Thymus (tissue), 11 donors: ENCODE measurements around the gene ADAMTSL5. TPM values are rescaled to one million over a fixed set of nuclear protein-coding genes. Genes with fewer than 3 reads are reported as not detected.
"Not testable (repeated sequence)": the region's sequence is repeated elsewhere in the genome, so short reads cannot be mapped to it uniquely, and the experiment has no call there.

Experiments used
- DNase-seq, 9 donors: peaks; one replicate each; pipeline ENCODE4 v3.0.0-alpha.2; 2013; ENCODE audit warnings: low spot score in 9 of 9, low read depth in 6 of 9, missing footprints in 1 of 9
- H3K27ac ChIP-seq, 2 donors: one replicate each; pipeline ENCODE4 v1.5.1; 2013; ENCODE audit warnings: control low read depth in 1 of 2, low read depth in 1 of 2, low read length in 1 of 2, mild to moderate bottlenecking in 1 of 2, moderate library complexity in 1 of 2
- H3K27me3 ChIP-seq, 2 donors: one replicate each; pipeline ENCODE4 v1.5.1; 2013; ENCODE audit warnings: low read length in 1 of 2; ENCODE audit not compliant: control insufficient read depth in 2 of 2, insufficient read depth in 1 of 2
- H3K36me3 ChIP-seq, 2 donors: one replicate each; pipeline ENCODE4 v1.5.1; 2013; ENCODE audit warnings: low read length in 1 of 2, mild to moderate bottlenecking in 1 of 2, moderate library complexity in 1 of 2; ENCODE audit not compliant: control insufficient read depth in 2 of 2, insufficient read depth in 2 of 2
- H3K4me1 ChIP-seq, 2 donors: one replicate each; pipeline ENCODE4 v1.5.1; 2013; ENCODE audit warnings: low read length in 2 of 2; ENCODE audit not compliant: control insufficient read depth in 2 of 2, insufficient read depth in 2 of 2
- H3K4me3 ChIP-seq, 2 donors: one replicate each; pipeline ENCODE4 v1.5.1; 2013; ENCODE audit warnings: low read length in 2 of 2, control low read depth in 1 of 2, mild to moderate bottlenecking in 1 of 2
- H3K9me3 ChIP-seq, 2 donors: one replicate each; pipeline ENCODE4 v1.5.1; 2013; ENCODE audit warnings: low read length in 1 of 2, mild to moderate bottlenecking in 1 of 2; ENCODE audit not compliant: control insufficient read depth in 2 of 2, insufficient read depth in 1 of 2
- WGBS: extraction: QIAGEN DNeasy Blood & Tissue Kit; methylation state at CpG from one replicate; pipeline ENCODE4 v1.1.7; 2013; 5-methylcytosine and 5-hydroxymethylcytosine counted together
- polyA plus RNA-seq: library from polyadenylated mRNA; stranded (reverse); fragments of 200-250 nt; gene quantifications from one replicate; pipeline ENCODE4 v1.2.3, GENCODE V29; 2013
- total RNA-seq: library from RNA; stranded (reverse); fragments of 120-200 nt; gene quantifications from one replicate; pipeline ENCODE4 v1.2.4, GENCODE V29; 2013
- donor health status: healthy.

Gene ADAMTSL5
- total and polyA plus RNA-seq, 2 donors = 0.05 to 0.21 TPM

DNA sequence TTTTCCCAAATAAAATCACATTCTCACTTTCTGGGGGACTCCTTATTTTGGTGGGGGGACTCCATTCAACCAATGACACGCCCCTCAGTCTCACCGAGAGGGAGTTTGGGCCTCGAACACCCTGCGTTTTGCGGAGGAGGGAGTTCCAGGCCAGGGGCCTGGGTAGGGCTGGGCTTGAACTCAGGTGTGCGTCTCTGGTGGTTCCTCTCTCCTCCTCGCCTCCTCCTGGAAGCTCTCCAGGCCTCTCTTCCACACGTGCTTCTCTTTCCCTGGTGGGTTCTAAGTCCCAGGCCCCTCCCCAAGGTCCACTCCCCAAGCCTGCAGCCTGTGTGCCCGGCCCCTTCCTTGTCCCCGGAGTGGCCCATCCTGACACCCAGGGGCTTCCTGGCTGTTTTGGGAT lies 40.6 kb upstream of the ADAMTSL5 start:
- H3K4me1 ChIP-seq = no peaks in the 10 kb centered on the region
- DNase-seq = no peak
- peaks cover 0 to 12% of the 10 kb centered on the region in 2 donors for H3K36me3 ChIP-seq
- no peak overlapping the region for H3K4me3 ChIP-seq
- 92% methylated on average over 10 of the region's 10 CpGs for WGBS
- H3K27ac ChIP-seq = no peak overlapping the region
- peaks cover 0 to 2% of the 10 kb centered on the region in 2 donors for H3K27me3 ChIP-seq
- H3K9me3 ChIP-seq = peaks cover 0 to 2% of the 10 kb centered on the region in 2 donors

DNA sequence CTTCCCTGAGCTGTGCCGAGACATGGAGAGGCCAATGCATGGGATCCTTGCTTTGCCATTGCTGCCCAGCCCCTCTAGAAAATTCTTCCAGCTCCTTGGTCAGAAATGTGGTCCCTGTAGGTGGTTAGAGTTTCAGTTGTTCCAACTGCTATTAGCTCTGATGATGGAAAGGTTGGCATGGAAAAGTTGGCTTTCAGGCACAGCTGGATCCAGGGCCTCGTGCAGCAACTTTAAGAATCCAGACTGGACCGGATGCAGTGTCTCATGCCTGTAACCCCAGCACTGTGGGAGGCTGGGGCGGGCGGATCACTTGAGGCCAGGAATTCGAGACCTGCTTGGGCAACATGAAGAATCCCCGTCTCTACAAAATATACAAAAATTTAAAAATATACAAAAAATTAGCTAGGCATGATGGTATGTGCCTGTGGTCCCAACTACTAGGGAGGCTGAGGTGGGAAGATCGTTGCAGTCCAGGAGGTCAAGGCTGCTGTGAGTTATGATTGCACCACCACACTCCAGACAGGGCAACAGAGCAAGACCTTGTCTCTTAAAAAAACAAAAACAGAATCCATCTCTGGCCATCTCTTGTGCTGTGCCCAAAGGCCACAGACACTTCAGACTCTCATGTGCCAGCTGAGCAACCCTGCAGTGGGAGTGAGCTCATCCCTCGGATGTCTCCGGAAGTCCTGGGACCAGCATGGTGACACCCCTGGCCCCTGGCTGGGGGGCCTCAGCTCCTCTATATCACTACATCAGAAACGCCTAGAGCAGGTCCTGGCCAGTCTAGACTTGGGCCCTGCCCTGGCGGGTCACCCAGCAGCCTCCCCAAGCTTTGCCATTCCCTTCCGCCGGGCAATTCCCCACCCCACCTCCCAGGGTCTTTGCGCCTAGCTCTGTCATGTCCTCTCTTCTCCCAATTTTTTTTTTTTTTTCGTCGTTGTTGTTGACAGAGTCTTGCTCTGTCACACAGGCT lies 38.5 kb upstream of the ADAMTSL5 start:
- Histone ChIP-seq H3K9me3 (peaks cover 0 to 2% of the 10 kb centered on the region in 2 donors), H3K4me3 (no peak overlapping the region), H3K36me3 (peaks cover 0 to 11% of the 10 kb centered on the region in 2 donors), H3K27me3 (peaks cover 0 to 15% of the 10 kb centered on the region in 2 donors), H3K4me1 (no peaks in the 10 kb centered on the region), H3K27ac (no peak overlapping the region)
- WGBS = 91% methylated on average over 17 of the region's 17 CpGs
- no peak for DNase-seq

DNA sequence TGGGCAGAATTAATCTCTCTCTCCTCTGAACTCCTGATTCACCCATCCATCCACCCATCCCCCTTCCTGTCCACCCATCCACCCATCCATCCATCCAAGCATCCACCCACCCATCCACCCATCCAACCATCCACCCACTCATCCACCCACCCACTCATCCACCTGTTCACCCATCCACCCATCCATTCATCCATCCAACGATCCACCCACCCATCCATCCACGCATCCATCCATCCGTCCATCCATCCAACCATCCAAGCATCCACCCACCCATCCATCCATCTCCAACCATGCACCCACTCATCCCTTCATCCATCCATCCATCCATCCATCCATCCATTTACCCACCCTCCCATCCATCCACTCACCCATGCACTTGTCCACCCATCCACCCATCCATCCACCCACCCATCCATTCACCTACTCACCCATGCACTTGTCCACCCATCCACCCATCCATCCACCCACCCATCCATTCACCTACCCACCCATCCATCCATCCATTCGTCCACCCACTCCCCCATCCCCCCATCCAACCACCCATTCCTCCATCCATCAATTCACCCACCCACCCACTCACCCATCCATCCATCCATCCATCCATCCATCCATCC lies 36.6 kb upstream of the ADAMTSL5 start:
- Histone ChIP-seq H3K27ac (no peak overlapping the region), H3K9me3 (peaks cover 0 to 6% of the 10 kb centered on the region in 2 donors), H3K27me3 (peaks cover 0 to 29% of the 10 kb centered on the region in 2 donors), H3K4me1 (no peaks in the 10 kb centered on the region), H3K36me3 (no peaks in the 10 kb centered on the region), H3K4me3 (no peak overlapping the region)
- 86% methylated on average over 4 of the region's 4 CpGs for WGBS
- no peak for DNase-seq

DNA sequence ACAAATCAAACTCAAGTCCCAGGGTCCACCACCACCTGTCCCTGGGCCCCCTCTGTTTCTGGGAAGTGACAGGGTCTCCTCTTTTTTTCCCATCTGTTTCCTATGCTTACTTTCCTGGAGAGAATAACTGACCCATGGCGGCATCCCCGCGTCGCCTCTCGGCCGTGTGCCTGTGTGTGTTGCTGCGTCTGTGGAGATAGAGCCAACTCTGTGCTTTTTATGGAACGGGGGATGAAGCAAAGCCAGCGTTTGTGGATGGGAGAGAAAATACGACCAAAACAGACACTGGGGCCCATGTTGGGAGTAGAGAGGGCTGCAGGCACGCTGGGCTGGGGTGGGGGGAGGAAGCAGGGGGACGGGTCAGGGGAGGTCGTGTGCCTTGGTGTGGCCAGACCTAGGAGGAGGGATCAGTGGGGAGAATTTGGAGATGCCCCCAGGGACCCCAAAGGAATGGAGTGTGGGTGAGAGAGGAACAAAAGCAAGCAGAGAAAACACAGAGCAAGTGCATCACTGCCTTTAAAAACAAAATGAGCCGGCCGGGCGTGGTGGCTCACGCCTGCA lies 27.6 kb upstream of the ADAMTSL5 start:
- Histone ChIP-seq H3K4me3 (no peak overlapping the region), H3K9me3 (no peaks in the 10 kb centered on the region), H3K27ac (no peak overlapping the region), H3K36me3 (no peaks in the 10 kb centered on the region), H3K4me1 (no peaks in the 10 kb centered on the region), H3K27me3 (peaks cover 6 to 53% of the 10 kb centered on the region in 2 donors)
- WGBS = 40% methylated on average over 17 of the region's 17 CpGs
- no peak for DNase-seq

DNA sequence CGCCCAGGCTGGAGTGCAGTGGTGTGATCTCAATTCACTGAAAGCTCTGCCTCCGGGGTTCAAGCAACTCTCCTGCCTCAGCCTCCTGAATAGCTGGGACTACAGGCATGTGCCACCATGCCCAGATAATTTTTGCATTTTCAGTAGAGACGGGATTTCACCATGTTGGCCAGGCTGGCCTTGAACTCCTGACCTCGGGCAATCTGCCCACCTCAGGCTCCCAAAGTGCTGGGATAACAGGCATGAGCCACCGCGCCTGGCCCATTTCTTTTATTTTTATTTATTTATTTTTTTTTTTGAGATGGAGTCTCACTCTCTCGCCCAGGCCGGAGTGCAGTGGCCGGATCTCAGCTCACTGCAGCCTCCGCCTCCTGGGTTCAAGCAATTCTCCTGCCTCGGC lies 26.9 kb upstream of the ADAMTSL5 start:
- H3K27me3 ChIP-seq = peaks cover 6 to 55% of the 10 kb centered on the region in 2 donors
- H3K4me1 ChIP-seq, H3K36me3 ChIP-seq, H3K4me3 ChIP-seq, H3K27ac ChIP-seq, H3K9me3 ChIP-seq, DNase-seq: not testable (repeated sequence)
- 97% methylated on average over 11 of the region's 11 CpGs for WGBS

DNA sequence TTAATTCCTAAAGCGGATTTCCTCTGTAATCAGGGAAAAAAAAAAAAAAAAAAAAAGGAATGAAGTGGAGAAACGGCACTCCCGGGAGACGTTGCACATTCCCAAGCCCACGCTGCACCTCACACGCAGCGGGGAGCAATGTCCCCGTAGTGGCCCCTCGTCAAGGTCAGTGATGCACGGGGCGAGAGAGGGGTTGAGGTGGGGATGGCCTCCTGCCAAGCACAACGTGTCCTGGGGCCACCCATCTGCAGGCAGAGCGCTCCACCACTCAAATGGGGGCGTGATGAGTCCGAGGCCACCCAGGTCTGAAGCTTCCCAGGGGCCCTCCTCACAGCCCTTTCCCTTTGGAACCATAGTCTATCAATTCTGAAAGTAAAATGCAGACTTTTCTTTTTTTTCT lies 26.2 kb upstream of the ADAMTSL5 start:
- WGBS = 69% methylated on average over 15 of the region's 15 CpGs
- DNase-seq = no peak
- H3K4me3 ChIP-seq = no peak overlapping the region
- H3K27me3 ChIP-seq = peaks cover 6 to 54% of the 10 kb centered on the region in 2 donors
- H3K36me3 ChIP-seq = no peaks in the 10 kb centered on the region
- no peak overlapping the region for H3K27ac ChIP-seq
- H3K9me3 ChIP-seq = no peaks in the 10 kb centered on the region
- no peaks in the 10 kb centered on the region for H3K4me1 ChIP-seq

DNA sequence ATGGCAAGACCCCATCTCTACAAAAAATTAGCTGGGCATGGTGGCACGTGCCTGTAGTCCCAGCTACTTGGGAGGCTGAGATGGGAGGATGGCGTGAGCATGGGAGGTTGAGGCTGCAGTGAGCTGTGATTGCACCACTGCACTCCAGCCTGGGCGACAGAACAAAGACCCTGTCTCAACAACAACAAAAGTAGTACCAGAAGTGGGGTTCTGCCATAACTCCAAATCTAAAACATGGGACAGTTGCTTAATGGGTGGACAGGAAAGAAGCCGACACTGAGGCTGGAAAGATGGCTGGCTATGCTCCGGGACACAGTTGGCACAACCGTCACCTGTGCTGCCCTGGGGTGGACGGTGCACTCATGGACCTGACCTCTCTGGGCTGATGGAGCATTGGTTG lies 22.9 kb upstream of the ADAMTSL5 start:
- not testable (repeated sequence) for DNase-seq, H3K27ac ChIP-seq, H3K9me3 ChIP-seq, H3K36me3 ChIP-seq, H3K4me1 ChIP-seq, H3K4me3 ChIP-seq
- WGBS = 96% methylated on average over 7 of the region's 7 CpGs
- peaks cover 2 to 32% of the 10 kb centered on the region in 2 donors for H3K27me3 ChIP-seq

DNA sequence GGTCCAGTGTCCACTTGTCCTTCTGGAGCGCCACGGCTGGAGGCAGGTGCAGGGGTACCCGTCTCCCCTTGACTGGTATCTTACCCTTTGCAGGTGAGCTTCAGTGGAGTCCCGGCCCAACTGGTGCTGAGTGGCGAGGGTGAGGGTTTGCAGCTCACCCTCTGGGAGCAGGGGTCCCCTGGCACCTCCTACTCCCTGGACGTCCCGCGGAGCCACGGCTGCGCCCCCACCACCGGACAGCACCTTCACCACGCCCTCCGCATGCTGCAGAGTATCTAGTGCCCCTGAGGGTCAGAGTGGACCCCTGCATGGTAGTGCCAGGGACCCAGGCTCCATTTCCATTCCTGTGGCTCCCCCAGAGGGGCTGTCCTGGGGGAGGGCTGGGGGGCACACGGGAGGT lies 22.2 kb upstream of the ADAMTSL5 start:
- no peaks in the 10 kb centered on the region for H3K36me3 ChIP-seq
- peaks cover 0 to 25% of the 10 kb centered on the region in 2 donors for H3K27me3 ChIP-seq
- DNase-seq = no peak
- H3K4me3 ChIP-seq = no peak overlapping the region
- H3K9me3 ChIP-seq = no peaks in the 10 kb centered on the region
- no peaks in the 10 kb centered on the region for H3K4me1 ChIP-seq
- no peak overlapping the region for H3K27ac ChIP-seq
- 89% methylated on average over 14 of the region's 14 CpGs for WGBS
